ENCODE results near the gene OBSCN.

- no peak for TF ChIP-seq CTCF (conservative IDR thresholded peaks at IDR 0.05)
- no peak for TF ChIP-seq ZFX (IDR thresholded peaks at IDR 0.05)
These were observed 86.9 kb downstream of the OBSCN start for GRCh38 chr1:228294717-228295116.

Measured in C4-2B (cell line).